HepG2 (cell line): Measurements from ENCODE around the gene STOML2. TPM values are rescaled to one million over a fixed set of nuclear protein-coding genes. Genes with fewer than 3 reads are reported as not detected.

Experiments used
- AGO1 ChIP-seq: fragments of 200-400 bp; formaldehyde crosslinking; IDR thresholded peaks from 2 replicates; pipeline ENCODE4 v1.6.1; 2017; ENCODE audit warnings: mild to moderate bottlenecking, low read depth, low read length, moderate library complexity; ENCODE audit not compliant: poor library complexity, severe bottlenecking
- ARID4A ChIP-seq: sonication (generic); formaldehyde crosslinking; IDR thresholded peaks from 2 replicates; pipeline ENCODE4 v1.5.0; 2020; ENCODE audit warnings: mild to moderate bottlenecking, missing genetic modification reagents, borderline replicate concordance
- ARNT2 ChIP-seq: sonication (generic); formaldehyde crosslinking; IDR thresholded peaks from 2 replicates; pipeline ENCODE4 v1.8.0; 2022; ENCODE audit warnings: mild to moderate bottlenecking, low read depth, missing genetic modification reagents, moderate library complexity
- IRF1 ChIP-seq: sonication (generic); formaldehyde crosslinking; IDR thresholded peaks from 2 replicates; pipeline ENCODE4 v1.4.0; 2020; ENCODE audit warnings: low read depth, mild to moderate bottlenecking, missing genetic modification reagents
- KAT8 ChIP-seq: IDR thresholded peaks from 2 replicates; pipeline ENCODE4 v1.6.1; 2016; ENCODE audit warnings: missing genetic modification reagents, missing compliant biosample characterization
- MXD4 ChIP-seq: IDR thresholded peaks from 2 replicates; pipeline ENCODE4 v1.6.1; 2016; ENCODE audit warnings: mild to moderate bottlenecking, missing biosample characterization, missing genetic modification reagents
- PHF20 ChIP-seq: sonication (generic); formaldehyde crosslinking; IDR thresholded peaks from 2 replicates; pipeline ENCODE4 v1.5.0; 2020; ENCODE audit warnings: mild to moderate bottlenecking, missing genetic modification reagents
- SOX6 ChIP-seq, 2 experiments: fragments of 450-650 bp in 1 of 2; sonication (generic) in 1 of 2; formaldehyde crosslinking in 1 of 2; IDR thresholded peaks; 2 replicates each; pipeline versions ENCODE4 v1.4.0 to v1.6.1; 2017 to 2020; ENCODE audit warnings: antibody characterized with exemption in 1 of 2, mild to moderate bottlenecking in 1 of 2, missing genetic modification reagents in 1 of 2
- SRSF4 ChIP-seq: fragments of 200-400 bp; formaldehyde crosslinking; IDR thresholded peaks from one replicate; pipeline ENCODE4 v1.6.1; 2018; ENCODE audit warnings: mild to moderate bottlenecking, low read depth, low read length, moderate library complexity; ENCODE audit not compliant: poor library complexity, severe bottlenecking
- THAP7 ChIP-seq: sonication (generic); formaldehyde crosslinking; IDR thresholded peaks from 2 replicates; pipeline ENCODE4 v1.8.1; 2023; ENCODE audit warnings: mild to moderate bottlenecking, missing genetic modification reagents
- THAP8 ChIP-seq: sonication (generic); formaldehyde crosslinking; IDR thresholded peaks from 2 replicates; pipeline ENCODE4 v1.5.1; 2020; ENCODE audit warnings: missing genetic modification reagents, mild to moderate bottlenecking, borderline replicate concordance
- THRA ChIP-seq: sonication (generic); formaldehyde crosslinking; IDR thresholded peaks from 2 replicates; pipeline ENCODE4 v1.4.0; 2020; ENCODE audit warnings: missing genetic modification reagents, borderline replicate concordance
- ZBTB7A ChIP-seq: sonication (generic); formaldehyde crosslinking; IDR thresholded peaks from 2 replicates; pipeline ENCODE4 v1.8.0; 2022; ENCODE audit warnings: mild to moderate bottlenecking, missing genetic modification reagents
- ZBTB8A ChIP-seq: sonication (generic); formaldehyde crosslinking; IDR thresholded peaks from 2 replicates; pipeline ENCODE4 v1.4.0; 2020; ENCODE audit warnings: mild to moderate bottlenecking, low read depth, missing genetic modification reagents, borderline replicate concordance
- ZFY ChIP-seq: sonication (generic); formaldehyde crosslinking; IDR thresholded peaks from 2 replicates; pipeline ENCODE4 v1.4.0; 2020; ENCODE audit warnings: missing genetic modification reagents
- ZNF24 ChIP-seq: fragments of 450-650 bp; IDR thresholded peaks from 2 replicates; pipeline ENCODE4 v1.6.1; 2017; ENCODE audit warnings: antibody characterized with exemption, mild to moderate bottlenecking
- ZNF496 ChIP-seq: sonication (generic); formaldehyde crosslinking; IDR thresholded peaks from 2 replicates; pipeline ENCODE4 v1.8.1; 2023; ENCODE audit warnings: mild to moderate bottlenecking, moderate library complexity, missing genetic modification reagents; ENCODE audit not compliant: insufficient replicate concordance
- ZSCAN9 ChIP-seq: IDR thresholded peaks from 2 replicates; pipeline ENCODE4 v1.6.1; 2016; ENCODE audit warnings: borderline replicate concordance
- polyA plus RNA-seq, 8 experiments: library from polyadenylated mRNA; depleted of rRNA in 3 of 8; stranded (reverse) in 7 of 8; unstranded in 1 of 8; fragments of >200 nt; fragmentation: Illumina TruSeq in 4 of 8; extraction: Trizol in 4 of 8; gene quantifications; 2 replicates each; pipeline versions ENCODE4 v1.2.1 to v1.2.3, GENCODE V29; 2011 to 2016; ENCODE audit warnings: low read depth in 4 of 8, missing spikeins in 1 of 8, mixed read lengths in 1 of 8; ENCODE audit not compliant: insufficient read depth in 1 of 8
- total RNA-seq, 5 experiments: library from RNA; depleted of rRNA; stranded (reverse); fragments of >200 nt; fragmentation: Illumina TruSeq; extraction: Trizol; gene quantifications; 2 replicates each; pipeline ENCODE4 v1.2.3, GENCODE V29; 2016; ENCODE audit warnings: low read depth in 1 of 5

Gene STOML2
- total and polyA plus RNA-seq, 2 of the 13 experiments (the other 11 are each of a cell fraction or from before 2014, with no cell fraction given) = 245 to 250 TPM

GRCh38 chr9:35115680-35116538, 13.0 kb upstream of the STOML2 start, which contains the start of gene ATOSB (continued):
- TF ChIP-seq IRF1 (CRISPR knock-in tag) = no peak
- TF ChIP-seq ARNT2 (CRISPR knock-in tag) = peak; percentile 71; the same call in 1 of the 2 replicates
- no peak for TF ChIP-seq ZBTB7A (CRISPR knock-in tag)
- TF ChIP-seq AGO1 = peak; percentile 53
- no peak for TF ChIP-seq ZNF24
- TF ChIP-seq PHF20 (CRISPR knock-in tag) = no peak
- peak; percentile 68; the same call in 1 of the 2 replicates for TF ChIP-seq ARID4A
- TF ChIP-seq MXD4 (CRISPR knock-in tag) = peak; percentile 44; the same call in 1 of the 2 replicates
- no peak for TF ChIP-seq ZFY
- no peak for TF ChIP-seq ZBTB8A (CRISPR knock-in tag)
- peak; percentile 74; the same call in 1 of the 2 replicates for TF ChIP-seq THRA
- no peak for TF ChIP-seq SOX6 (IDR thresholded peaks at IDR 0.05)
- TF ChIP-seq SOX6 (CRISPR knock-in tag; IDR thresholded peaks at IDR 0.05) = peak; percentile 22; the same call in 1 of the 2 replicates
- 0 out of 2 replicates have a peak, but pooled peaks have one; percentile 76 for TF ChIP-seq THAP7 (CRISPR knock-in tag)
- no peak for TF ChIP-seq THAP8 (CRISPR knock-in tag)
- TF ChIP-seq ZSCAN9 (CRISPR knock-in tag) = no peak
- TF ChIP-seq ZNF496 (CRISPR knock-in tag) = no peak
- TF ChIP-seq SRSF4 = no peak
- 0 out of 2 replicates have a peak, but pooled peaks have one; percentile 0 for TF ChIP-seq KAT8 (CRISPR knock-in tag)
